ENCODE results near the gene XPO1. TPM values are rescaled to one million over a fixed set of nuclear protein-coding genes. Genes with fewer than 3 reads are reported as not detected.
"Not testable (repeated sequence)": the region's sequence is repeated elsewhere in the genome, so short reads cannot be mapped to it uniquely, and the experiment has no call there.

The XPO1 gene
- total RNA-seq, 5 donors from 2014 or later (not counting 1 experiment from before 2014, with no cell fraction given), result 116 to 142 (median 130) TPM

- Histone ChIP-seq H3K36me3 (ENCODE audit: control insufficient read depth in 2 of 2, extremely low read depth in 1 of 2, insufficient read depth in 1 of 2, low read length in 1 of 2) (peaks cover 0 to 6% of the 10 kb centered on the region in 2 donors), H3K27ac (ENCODE audit: low read length) (no peak overlapping the region), H3K4me3 (ENCODE audit: control insufficient read depth in 1 of 2, extremely low read depth in 1 of 2, low read length in 1 of 2) (no peak overlapping the region), H3K27me3 (replicated peaks in 1 of 2; ENCODE audit: control insufficient read depth in 2 of 2, extremely low read depth in 1 of 2, insufficient read depth in 2 of 2, low read length in 1 of 2) (no peaks in the 10 kb centered on the region), H3K9me3 (no peaks in the 10 kb centered on the region), H3K4me1 (ENCODE audit: control insufficient read depth in 1 of 2, extremely low read depth in 1 of 2, insufficient read depth in 2 of 2, low read length in 2 of 2) (peaks cover 0 to 35% of the 10 kb centered on the region in 2 experiments)
- ChIA-PET POLR2A (interaction anchor here (0.5 to 0.6 kb wide), 2 partner anchors 91 to 559 kb away, joined by 4 to 6 read pairs; no protein-coding TSS in a partner anchor), CTCF (interaction anchor here in 1 of 2 donors (0.5 to 1.7 kb wide), 3 partner anchors 9 to 24 kb away, joined by 3 to 7 read pairs (median 6); no protein-coding TSS in a partner anchor)
- no peaks in the 10 kb centered on the region for H3K9me3 Mint-ChIP-seq
- DNase-seq (peak in 1 of 35 experiments; percentile 34), ATAC-seq (replicated peaks in 1 of 4) (no peak)
- H3K27me3 Mint-ChIP-seq, result no peaks in the 10 kb centered on the region
- peaks cover 21% of the 10 kb centered on the region for H3K36me3 Mint-ChIP-seq
- WGBS (ENCODE audit: insufficient coverage), result 57% methylated on average over 1 of the region's 4 CpGs
- H3K4me3 Mint-ChIP-seq, result no peak overlapping the region
- H3K4me1 Mint-ChIP-seq, result peaks cover 49 to 64% (median 57%) of the 10 kb centered on the region in 3 donors
- H3K27ac Mint-ChIP-seq, result no peak overlapping the region
Measured at GRCh38 chr2:61450144-61450543, 88.0 kb downstream of the XPO1 start.

DNA sequence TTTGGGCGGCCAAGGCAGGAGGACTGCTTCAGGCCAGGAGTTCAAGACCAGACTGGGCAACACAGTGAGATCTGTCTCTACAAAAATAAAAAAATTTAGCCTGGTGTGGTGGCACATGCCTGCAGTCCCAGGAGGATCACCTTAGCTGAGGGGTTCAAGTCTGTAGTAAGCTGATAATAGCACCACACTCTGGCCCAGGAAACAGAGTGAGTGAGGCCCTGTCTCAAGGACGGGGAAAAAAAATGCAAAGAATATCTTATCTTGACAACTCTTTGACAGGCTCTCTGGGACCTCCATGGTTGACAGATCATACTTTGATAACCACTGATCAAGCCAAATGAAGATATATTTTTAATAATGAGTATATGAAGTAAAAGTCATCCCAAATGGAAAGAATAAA, 89.9 kb downstream of the XPO1 start:
- CTCF ChIA-PET, result no interaction called here
- no peak for DNase-seq
- peaks cover 54 to 64% (median 60%) of the 10 kb centered on the region in 3 donors for H3K4me1 Mint-ChIP-seq
- Histone ChIP-seq H3K4me3 (ENCODE audit: control insufficient read depth in 1 of 2, extremely low read depth in 1 of 2, low read length in 1 of 2) (no peak overlapping the region), H3K36me3 (ENCODE audit: control insufficient read depth in 2 of 2, extremely low read depth in 1 of 2, insufficient read depth in 1 of 2, low read length in 1 of 2) (peaks cover 0 to 6% of the 10 kb centered on the region in 2 donors), H3K9me3 (no peaks in the 10 kb centered on the region), H3K27ac (ENCODE audit: low read length) (no peak overlapping the region), H3K4me1 (ENCODE audit: control insufficient read depth in 1 of 2, extremely low read depth in 1 of 2, insufficient read depth in 2 of 2, low read length in 2 of 2) (peaks cover 0 to 28% of the 10 kb centered on the region in 2 experiments), H3K27me3 (replicated peaks in 1 of 2; ENCODE audit: control insufficient read depth in 2 of 2, extremely low read depth in 1 of 2, insufficient read depth in 2 of 2, low read length in 1 of 2) (no peaks in the 10 kb centered on the region)
- H3K27me3 Mint-ChIP-seq, result no peaks in the 10 kb centered on the region
- no peak for ATAC-seq (replicated peaks in 1 of 4)
- POLR2A ChIA-PET, result no interaction called here
- WGBS (ENCODE audit: insufficient coverage), result 80% methylated on average over 1 of the region's 2 CpGs
- H3K36me3 Mint-ChIP-seq, result peaks cover 34% of the 10 kb centered on the region
- H3K9me3 Mint-ChIP-seq, result no peaks in the 10 kb centered on the region
- H3K27ac Mint-ChIP-seq, result peak overlapping the region in 1 of 2 donors; percentile 46
- H3K4me3 Mint-ChIP-seq, result no peak overlapping the region

DNA sequence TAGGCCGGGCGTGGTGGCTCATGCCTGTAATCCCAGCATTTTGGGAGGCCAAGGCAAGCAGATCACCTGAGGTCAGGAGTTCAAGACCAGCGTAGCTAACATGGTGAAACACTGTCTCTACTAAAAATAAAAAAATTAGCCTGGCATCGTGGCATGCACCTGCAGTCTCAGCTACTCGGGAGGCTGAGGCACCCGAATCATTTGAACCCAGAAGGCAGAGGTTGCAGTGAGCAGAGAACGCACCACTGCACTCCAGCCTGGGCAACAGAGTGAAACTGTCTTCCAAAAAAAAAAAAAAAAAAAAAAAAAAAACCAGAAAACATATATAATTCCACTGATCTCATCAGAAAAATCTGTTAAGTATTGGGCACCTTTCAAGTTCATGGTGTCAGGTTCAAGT, 91.2 kb downstream of the XPO1 start:
- Mint-ChIP-seq H3K36me3 (peaks cover 31% of the 10 kb centered on the region), H3K4me1 (peaks cover 61 to 69% (median 69%) of the 10 kb centered on the region in 3 donors)
- POLR2A ChIA-PET, result interaction anchor here in 1 of 2 donors (0.6 kb wide), 1 partner anchor 98 kb away, joined by 4 read pairs; no protein-coding TSS in a partner anchor
- H3K9me3 ChIP-seq; H3K27ac ChIP-seq (ENCODE audit: low read length); CTCF ChIA-PET; ATAC-seq (replicated peaks in 1 of 4); H3K27me3 ChIP-seq (replicated peaks in 1 of 2; ENCODE audit: control insufficient read depth in 2 of 2, extremely low read depth in 1 of 2, insufficient read depth in 2 of 2, low read length in 1 of 2); H3K4me3 ChIP-seq (ENCODE audit: control insufficient read depth in 1 of 2, extremely low read depth in 1 of 2, low read length in 1 of 2); DNase-seq; H3K4me3 Mint-ChIP-seq; H3K27ac Mint-ChIP-seq; H3K36me3 ChIP-seq (ENCODE audit: control insufficient read depth in 2 of 2, extremely low read depth in 1 of 2, insufficient read depth in 1 of 2, low read length in 1 of 2); H3K27me3 Mint-ChIP-seq; H3K9me3 Mint-ChIP-seq: not testable (repeated sequence)
- 94% methylated on average over 5 of the region's 7 CpGs for WGBS (ENCODE audit: insufficient coverage)
- peaks cover 0 to 27% of the 10 kb centered on the region in 2 experiments for H3K4me1 ChIP-seq (ENCODE audit: control insufficient read depth in 1 of 2, extremely low read depth in 1 of 2, insufficient read depth in 2 of 2, low read length in 2 of 2)

- ATAC-seq (replicated peaks in 1 of 4), result no peak
- ChIA-PET POLR2A (interaction anchor here in 1 of 2 donors (0.6 kb wide), 1 partner anchor 100 kb away, joined by 7 read pairs; no protein-coding TSS in a partner anchor), CTCF (interaction anchor here in 1 of 2 donors (0.8 to 1.3 kb wide), 2 partner anchors 13 to 17 kb away, joined by 3 to 4 read pairs; no protein-coding TSS in a partner anchor)
- Histone ChIP-seq H3K4me3 (ENCODE audit: control insufficient read depth in 1 of 2, extremely low read depth in 1 of 2, low read length in 1 of 2) (no peak overlapping the region), H3K4me1 (ENCODE audit: control insufficient read depth in 1 of 2, extremely low read depth in 1 of 2, insufficient read depth in 2 of 2, low read length in 2 of 2) (peaks cover 2 to 39% of the 10 kb centered on the region in 2 experiments), H3K27me3 (replicated peaks in 1 of 2; ENCODE audit: control insufficient read depth in 2 of 2, extremely low read depth in 1 of 2, insufficient read depth in 2 of 2, low read length in 1 of 2) (no peaks in the 10 kb centered on the region), H3K36me3 (ENCODE audit: control insufficient read depth in 2 of 2, extremely low read depth in 1 of 2, insufficient read depth in 1 of 2, low read length in 1 of 2) (peaks cover 0 to 10% of the 10 kb centered on the region in 2 donors), H3K27ac (ENCODE audit: low read length) (no peak overlapping the region), H3K9me3 (no peaks in the 10 kb centered on the region)
- Mint-ChIP-seq H3K27me3 (no peaks in the 10 kb centered on the region), H3K4me1 (peaks cover 61 to 74% (median 73%) of the 10 kb centered on the region in 3 donors), H3K9me3 (peaks cover 0 to 4% (median 3%) of the 10 kb centered on the region in 3 donors), H3K36me3 (peaks cover 27% of the 10 kb centered on the region), H3K4me3 (peak overlapping the region in 1 of 3 donors; percentile 12), H3K27ac (no peak overlapping the region)
- WGBS (ENCODE audit: insufficient coverage), result 92% methylated on average over 2 of the region's 7 CpGs
- no peak for DNase-seq
Measured at GRCh38 chr2:61443342-61444041, 94.7 kb downstream of the XPO1 start.

- H3K4me1 Mint-ChIP-seq, result peaks cover 74 to 77% (median 76%) of the 10 kb centered on the region in 3 donors
- 85% methylated on average over 6 of the region's 7 CpGs for WGBS (ENCODE audit: insufficient coverage)
Measured at GRCh38 chr2:61439241-61440002, 98.7 kb downstream of the XPO1 start.

GRCh38 chr2:61438670-61439069, 99.5 kb downstream of the XPO1 start:
- H3K4me3 ChIP-seq (ENCODE audit: control insufficient read depth in 1 of 2, extremely low read depth in 1 of 2, low read length in 1 of 2), result no peak overlapping the region
- Mint-ChIP-seq H3K4me1 (peaks cover 74 to 80% (median 78%) of the 10 kb centered on the region in 3 donors), H3K36me3 (peaks cover 34% of the 10 kb centered on the region), H3K27me3 (no peaks in the 10 kb centered on the region), H3K9me3 (peaks cover 4 to 21% (median 13%) of the 10 kb centered on the region in 3 donors), H3K4me3 (peak overlapping the region in 1 of 3 donors; percentile 26), H3K27ac (peak overlapping the region in 1 of 2 donors; percentile 12)
- no peak overlapping the region for H3K27ac ChIP-seq (ENCODE audit: low read length)
- no peak for DNase-seq
- POLR2A ChIA-PET, result no interaction called here
- H3K36me3 ChIP-seq (ENCODE audit: control insufficient read depth in 2 of 2, extremely low read depth in 1 of 2, insufficient read depth in 1 of 2, low read length in 1 of 2), result peaks cover 0 to 11% of the 10 kb centered on the region in 2 donors
- peaks cover 2 to 45% of the 10 kb centered on the region in 2 experiments for H3K4me1 ChIP-seq (ENCODE audit: control insufficient read depth in 1 of 2, extremely low read depth in 1 of 2, insufficient read depth in 2 of 2, low read length in 2 of 2)
- ATAC-seq (replicated peaks in 1 of 4), result no peak
- peaks cover 2% of the 10 kb centered on the region for H3K9me3 ChIP-seq
- CTCF ChIA-PET, result interaction anchor here in 1 of 2 donors (1.2 kb wide), 1 partner anchor 9 kb away, joined by 4 read pairs; no protein-coding TSS in a partner anchor
- H3K27me3 ChIP-seq (replicated peaks in 1 of 2; ENCODE audit: control insufficient read depth in 2 of 2, extremely low read depth in 1 of 2, insufficient read depth in 2 of 2, low read length in 1 of 2), result no peaks in the 10 kb centered on the region

More at GRCh38 chr2:61439241-61440002, 98.7 kb downstream of the XPO1 start:
- Mint-ChIP-seq H3K36me3 (peaks cover 39% of the 10 kb centered on the region), H3K4me3 (peak overlapping the region in 2 of 3 donors; percentile 14 to 26), H3K27me3 (no peaks in the 10 kb centered on the region), H3K9me3 (peaks cover 4 to 21% (median 13%) of the 10 kb centered on the region in 3 donors), H3K27ac (no peak overlapping the region)
- ChIA-PET POLR2A (interaction anchor here in 1 of 2 donors (0.7 kb wide), 1 partner anchor 96 kb away, joined by 3 read pairs; no protein-coding TSS in a partner anchor), CTCF (interaction anchor here in 1 of 2 donors (1.2 kb wide), 1 partner anchor 9 kb away, joined by 4 read pairs; no protein-coding TSS in a partner anchor)
- Histone ChIP-seq H3K9me3 (peaks cover 2% of the 10 kb centered on the region), H3K4me3 (ENCODE audit: control insufficient read depth in 1 of 2, extremely low read depth in 1 of 2, low read length in 1 of 2) (no peak overlapping the region), H3K27me3 (replicated peaks in 1 of 2; ENCODE audit: control insufficient read depth in 2 of 2, extremely low read depth in 1 of 2, insufficient read depth in 2 of 2, low read length in 1 of 2) (no peaks in the 10 kb centered on the region), H3K27ac (ENCODE audit: low read length) (no peak overlapping the region), H3K36me3 (ENCODE audit: control insufficient read depth in 2 of 2, extremely low read depth in 1 of 2, insufficient read depth in 1 of 2, low read length in 1 of 2) (peaks cover 0 to 7% of the 10 kb centered on the region in 2 donors), H3K4me1 (ENCODE audit: control insufficient read depth in 1 of 2, extremely low read depth in 1 of 2, insufficient read depth in 2 of 2, low read length in 2 of 2) (peaks cover 2 to 41% of the 10 kb centered on the region in 2 experiments)
- DNase-seq, result no peak
- ATAC-seq (replicated peaks in 1 of 4), result peak in 1 of 4 experiments; percentile 23
